CD14-positive monocyte (primary cell): ENCODE measurements around the gene IL20. TPM values are rescaled to one million over a fixed set of nuclear protein-coding genes. Genes with fewer than 3 reads are reported as not detected.

Experiments
- DNase-seq, 3 donors: peaks; one replicate each; pipeline ENCODE4 v3.0.0-alpha.2; 2011 to 2022
- H2AFZ ChIP-seq: 2 replicates; pipeline ENCODE4 v1.6.0; 2012; ENCODE audit warnings: mild to moderate bottlenecking, low read depth, low read length, inconsistent platforms; ENCODE audit not compliant: insufficient read depth, poor library complexity, severe bottlenecking
- H3K27ac ChIP-seq, 2 donors: 1 replicate in 1 of 2; 2 replicates in 1 of 2; pipeline ENCODE4 v1.5.1; 2012 to 2013; ENCODE audit warnings: low read length in 2 of 2, control low read depth in 1 of 2, inconsistent platforms in 1 of 2, low read depth in 1 of 2, mild to moderate bottlenecking in 1 of 2
- H3K27me3 ChIP-seq, 2 donors: one replicate each; pipeline versions ENCODE4 v1.6.0 to v1.6.1; 2011 to 2013; ENCODE audit warnings: low read length in 2 of 2; ENCODE audit not compliant: control insufficient read depth in 2 of 2, insufficient read depth in 2 of 2
- H3K36me3 ChIP-seq, 2 donors: replicated peaks in 1 of 2; 1 replicate in 1 of 2; 2 replicates in 1 of 2; pipeline versions ENCODE4 v1.5.1 to v1.6.1; 2012 to 2013; ENCODE audit warnings: low read length in 2 of 2, control low read depth in 1 of 2, inconsistent platforms in 1 of 2, mild to moderate bottlenecking in 1 of 2; ENCODE audit not compliant: insufficient read depth in 2 of 2, control insufficient read depth in 1 of 2
- H3K4me1 ChIP-seq, 2 donors: 1 replicate in 1 of 2; 2 replicates in 1 of 2; pipeline versions ENCODE4 v1.5.1 to v1.6.1; 2012 to 2013; ENCODE audit warnings: low read length in 2 of 2, control low read depth in 1 of 2, inconsistent platforms in 1 of 2, mild to moderate bottlenecking in 1 of 2, moderate library complexity in 1 of 2; ENCODE audit not compliant: insufficient read depth in 2 of 2, control insufficient read depth in 1 of 2
- H3K4me2 ChIP-seq: replicated peaks from 2 replicates; pipeline ENCODE3; 2012; ENCODE audit warnings: low read length, moderate library complexity, mild to moderate bottlenecking; ENCODE audit not compliant: poor library complexity, severe bottlenecking; ENCODE audit errors: extremely low read depth
- H3K4me3 ChIP-seq, 3 experiments: fragments of 200-600 bp in 1 of 3; sonication (generic) in 1 of 3; replicated peaks in 1 of 3; 1 replicate in 2 of 3; 2 replicates in 1 of 3; pipeline ENCODE4 v1.5.1; 2011 to 2013; ENCODE audit warnings: low read length in 3 of 3, mild to moderate bottlenecking in 3 of 3, control low read depth in 2 of 3, low read depth in 2 of 3, inconsistent platforms in 1 of 3, moderate library complexity in 1 of 3
- H3K79me2 ChIP-seq: 2 replicates; pipeline ENCODE4 v1.6.0; 2012; ENCODE audit warnings: mild to moderate bottlenecking, control low read depth, inconsistent platforms, low read length, moderate library complexity; ENCODE audit not compliant: insufficient read depth
- H3K9ac ChIP-seq: 2 replicates; pipeline ENCODE4 v1.6.0; 2017; ENCODE audit warnings: low read length, mild to moderate bottlenecking; ENCODE audit not compliant: insufficient read depth, poor library complexity, severe bottlenecking
- H3K9me3 ChIP-seq, 2 donors: replicated peaks in 1 of 2; 1 replicate in 1 of 2; 2 replicates in 1 of 2; pipeline versions ENCODE4 v1.5.1 to v1.6.1; 2012 to 2013; ENCODE audit warnings: low read length in 2 of 2, control low read depth in 1 of 2; ENCODE audit not compliant: control insufficient read depth in 1 of 2, insufficient read depth in 1 of 2
- H4K20me1 ChIP-seq: 2 replicates; pipeline ENCODE4 v1.6.0; 2012; ENCODE audit warnings: mild to moderate bottlenecking, low read length, control low read depth, moderate library complexity; ENCODE audit not compliant: insufficient read depth
- H3K27ac Mint-ChIP-seq, 7 donors: one replicate each; pipeline ENCODE4 v1.8.0; 2020; ENCODE audit warnings: mild to moderate bottlenecking in 7 of 7, mixed read lengths in 7 of 7, moderate library complexity in 6 of 7, inconsistent platforms in 2 of 7
- H3K27me3 Mint-ChIP-seq, 3 donors: one replicate each; pipeline ENCODE4 v1.8.0; 2021 to 2022; ENCODE audit warnings: low read depth in 3 of 3, mild to moderate bottlenecking in 3 of 3, mixed read lengths in 3 of 3, moderate library complexity in 3 of 3, inconsistent platforms in 1 of 3
- H3K36me3 Mint-ChIP-seq, 2 donors: one replicate each; pipeline ENCODE4 v1.8.0; 2020; ENCODE audit warnings: mixed read lengths in 2 of 2, inconsistent platforms in 1 of 2, mild to moderate bottlenecking in 1 of 2
- H3K4me1 Mint-ChIP-seq: one replicate; pipeline ENCODE4 v1.8.0; 2020; ENCODE audit warnings: mild to moderate bottlenecking, mixed read lengths
- H3K4me3 Mint-ChIP-seq, 2 donors: one replicate each; pipeline ENCODE4 v1.8.0; 2020; ENCODE audit warnings: mild to moderate bottlenecking in 2 of 2, mixed read lengths in 2 of 2, moderate library complexity in 1 of 2
- H3K9me3 Mint-ChIP-seq, 7 donors: one replicate each; pipeline ENCODE4 v1.8.0; 2020 to 2022; ENCODE audit warnings: mixed read lengths in 7 of 7, mild to moderate bottlenecking in 6 of 7, moderate library complexity in 6 of 7, inconsistent platforms in 2 of 7
- CTCF ChIP-seq: fragments of 200-600 bp; IDR thresholded peaks from one replicate; pipeline ENCODE4 v1.8.0; 2022; ENCODE audit warnings: antibody characterized with exemption, mild to moderate bottlenecking
- WGBS: methylation state at CpG from one replicate; pipeline ENCODE4 v1.1.5; 2013; ENCODE audit warnings: missing lambda C conversion rate; ENCODE audit not compliant: insufficient coverage; 5-methylcytosine and 5-hydroxymethylcytosine counted together
- intact Hi-C, 2 donors: fragments of 100-400 bp; cut with micrococcal nuclease; formaldehyde crosslinking; loops; one replicate each; pipeline versions ENCODE4 v1.15.0 to v1.15.1; 2023
- polyA plus RNA-seq, 3 donors: library from polyadenylated mRNA; depleted of rRNA in 1 of 3; unstranded in 2 of 3; stranded (reverse) in 1 of 3; fragments of 300-500 nt in 2 of 3; fragments of >200 nt in 1 of 3; fragmentation: Illumina TruSeq in 2 of 3; gene quantifications; 1 replicate in 2 of 3; 2 replicates in 1 of 3; pipeline ENCODE4 v1.2.3, GENCODE V29; 2012 to 2021

Gene IL20
- polyA plus RNA-seq, 3 donors, result not detected

- Mint-ChIP-seq H3K4me1 (peaks cover 22% of the 10 kb centered on the region), H3K27ac (peak overlapping the region in 1 of 7 donors; percentile 25), H3K9me3 (peaks cover 0 to 8% (median 1%) of the 10 kb centered on the region in 7 donors), H3K4me3 (no peak overlapping the region), H3K36me3 (no peaks in the 10 kb centered on the region), H3K27me3 (peaks cover 4 to 9% (median 6%) of the 10 kb centered on the region in 3 donors)
- Histone ChIP-seq H2AFZ (no peak overlapping the region), H3K27ac (no peak overlapping the region), H3K9ac (no peak overlapping the region), H3K9me3 (no peaks in the 10 kb centered on the region), H3K27me3 (peaks cover 0 to 3% of the 10 kb centered on the region in 2 donors), H3K4me3 (no peak overlapping the region), H3K4me2 (no peak overlapping the region), H3K79me2 (no peaks in the 10 kb centered on the region), H3K36me3 (no peaks in the 10 kb centered on the region), H4K20me1 (no peaks in the 10 kb centered on the region), H3K4me1 (peaks cover 12 to 14% of the 10 kb centered on the region in 2 donors)
- WGBS, result 96% methylated on average over 2 of the region's 2 CpGs
- intact Hi-C loops, result no loop called here
- peak in 2 of 3 donors; percentile 37 to 59 for DNase-seq
- no peak for TF ChIP-seq CTCF
These were observed 9.6 kb upstream of the IL20 start for GRCh38 chr1:206855859-206856258.

- peak; percentile 20 for TF ChIP-seq CTCF
- Histone ChIP-seq H3K27ac (no peak overlapping the region), H3K79me2 (no peaks in the 10 kb centered on the region), H2AFZ (no peak overlapping the region), H3K4me2 (no peak overlapping the region), H3K4me1 (peaks cover 12 to 14% of the 10 kb centered on the region in 2 donors), H3K27me3 (peaks cover 0 to 7% of the 10 kb centered on the region in 2 donors), H3K4me3 (no peak overlapping the region), H3K9me3 (no peaks in the 10 kb centered on the region), H4K20me1 (no peaks in the 10 kb centered on the region), H3K9ac (no peak overlapping the region), H3K36me3 (no peaks in the 10 kb centered on the region)
- Mint-ChIP-seq H3K27me3 (peaks cover 8 to 14% (median 12%) of the 10 kb centered on the region in 3 donors), H3K9me3 (peaks cover 0 to 8% (median 1%) of the 10 kb centered on the region in 7 donors), H3K4me3 (peak overlapping the region in 1 of 2 donors; percentile 19), H3K4me1 (peaks cover 18% of the 10 kb centered on the region), H3K36me3 (no peaks in the 10 kb centered on the region), H3K27ac (peak overlapping the region in 2 of 7 donors; percentile 48 to 51)
- 100% methylated on average over 1 of the region's 5 CpGs for WGBS
- intact Hi-C loops, result no loop called here
- DNase-seq, result no peak
These were observed 8.6 kb upstream of the IL20 start for GRCh38 chr1:206856674-206857464.
